NCI-H510A (cell line): ENCODE results near the gene NXPH4.

Experiments
- DNase-seq: peaks from one replicate; lab custom pipeline; 2025; lab: John Stamatoyannopoulos, UW

The NXPH4 gene

GRCh38 chr12:57216014-57216911, at the start of gene NXPH4:
TSS of gene NXPH4 (plus strand) at chr12:57216794. CDS start at chr12:57216970, 176 bp downstream.
- peak; percentile 55 for DNase-seq

GRCh38 chr12:57166971-57167371, 49.6 kb upstream of the NXPH4 start:
- DNase-seq, result no peak

DNA sequence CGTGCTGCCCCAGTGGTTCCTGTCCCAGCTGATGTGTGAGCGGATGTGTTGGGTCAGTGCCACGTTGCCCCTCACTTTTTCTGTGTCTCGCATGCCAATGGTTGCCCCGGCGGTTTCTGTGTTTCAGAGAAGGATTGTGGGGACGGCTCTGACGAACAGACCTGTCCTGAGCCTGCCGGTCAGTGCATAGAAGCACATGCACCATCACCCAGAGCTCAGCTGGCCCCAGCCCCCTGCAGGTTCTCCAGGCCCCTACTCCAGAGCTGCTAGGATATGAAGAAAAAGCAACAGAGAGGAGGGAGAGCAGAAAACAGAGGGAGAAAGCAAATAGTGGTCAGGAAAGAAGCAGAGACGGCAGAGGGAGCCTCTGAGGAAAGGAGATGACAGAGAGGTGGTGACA, 48.5 kb upstream of the NXPH4 start:
- no peak for DNase-seq

DNA sequence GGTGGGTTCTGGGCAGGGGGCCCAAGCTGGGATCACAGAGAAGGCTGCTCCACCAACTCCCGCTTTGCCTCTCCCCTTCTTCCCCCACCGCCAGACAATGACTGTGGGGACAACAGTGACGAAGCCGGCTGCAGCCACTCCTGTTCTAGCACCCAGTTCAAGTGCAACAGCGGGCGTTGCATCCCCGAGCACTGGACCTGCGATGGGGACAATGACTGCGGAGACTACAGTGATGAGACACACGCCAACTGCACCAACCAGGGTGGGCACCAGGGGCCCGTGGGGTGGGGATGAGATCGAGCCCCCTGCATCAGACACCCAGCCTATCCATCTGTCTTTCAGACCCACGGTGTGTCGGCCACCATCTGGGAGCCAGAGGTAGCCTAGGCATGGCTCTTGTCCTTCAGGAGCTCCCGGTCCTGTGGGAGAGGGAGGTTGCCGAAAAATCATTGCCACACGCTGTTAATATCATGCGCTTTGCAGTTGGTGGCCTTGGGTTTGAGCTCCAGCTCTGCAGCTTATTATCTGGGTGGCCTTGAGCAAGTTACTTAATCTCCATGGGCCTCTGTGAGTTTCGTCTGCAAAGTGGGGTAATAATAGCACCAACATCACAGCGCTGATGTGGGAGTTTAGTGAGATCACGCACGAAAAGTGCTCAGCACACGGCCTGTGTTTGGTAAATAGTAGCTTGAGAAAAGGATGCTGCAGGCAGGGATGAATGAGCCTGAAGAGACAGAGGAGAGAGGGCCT, 47.4 kb upstream of the NXPH4 start:
- DNase-seq, result no peak

DNA sequence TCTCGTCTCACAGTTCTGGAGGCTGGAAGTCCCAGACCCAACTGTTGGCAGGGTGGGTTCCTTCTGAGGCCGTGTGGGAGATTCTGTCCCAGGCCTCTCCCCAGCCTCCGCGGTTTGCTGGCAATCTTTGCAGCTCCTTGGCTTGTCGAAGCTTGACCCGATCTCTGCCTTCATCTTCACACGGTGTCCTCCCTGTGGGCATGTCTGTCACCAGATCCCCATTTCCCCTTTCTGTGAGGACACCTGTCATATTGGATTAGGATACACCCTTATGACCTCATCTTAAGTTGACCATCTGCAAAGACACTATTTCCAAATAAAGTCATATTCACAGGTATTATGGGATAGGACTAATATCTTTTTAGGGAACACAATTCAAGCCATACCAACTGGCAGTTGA, 46.6 kb upstream of the NXPH4 start:
- no peak for DNase-seq

DNA sequence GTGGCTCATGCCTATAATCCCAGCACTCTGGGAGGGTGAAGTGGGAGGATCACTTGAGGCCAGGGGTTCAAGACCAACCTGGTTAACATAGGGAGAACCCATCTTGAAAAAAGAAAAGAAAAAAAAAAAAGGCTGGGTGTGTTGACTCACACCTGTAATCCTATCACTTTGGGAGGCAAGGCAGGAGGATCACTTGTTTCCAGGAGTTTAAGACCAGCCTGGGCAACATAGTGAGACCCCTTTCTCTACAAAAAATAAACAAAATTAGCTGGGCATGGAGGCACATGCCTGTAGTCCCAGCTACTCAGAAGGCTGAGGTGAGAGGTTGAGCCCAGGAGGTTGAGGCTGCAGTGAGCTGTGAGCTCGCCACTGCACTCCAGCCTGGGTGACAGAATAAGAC, 46.2 kb upstream of the NXPH4 start:
- DNase-seq, result no peak

- DNase-seq, result no peak
These were observed 45.7 kb upstream of the NXPH4 start for GRCh38 chr12:57170927-57171326.

DNA sequence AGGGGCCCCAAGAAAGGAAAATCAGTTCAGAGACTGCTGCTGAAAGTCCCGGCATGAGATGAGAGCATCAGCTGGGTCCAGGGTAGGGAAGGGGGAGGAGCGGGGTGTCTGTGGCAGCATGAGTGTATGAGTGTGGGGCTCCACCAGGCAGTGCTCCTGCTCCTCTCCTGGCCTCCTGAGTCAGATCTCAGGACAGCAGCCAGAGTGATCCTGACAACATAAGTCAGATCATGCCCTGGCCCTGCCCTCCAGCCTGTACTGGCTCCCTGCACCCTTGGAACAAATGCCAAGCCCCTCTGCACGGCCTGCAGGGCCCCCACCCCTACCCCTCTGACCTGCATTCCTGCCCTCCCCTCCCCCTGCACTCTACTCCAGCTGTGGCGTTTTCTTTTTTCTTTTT, 44.9 kb upstream of the NXPH4 start:
- DNase-seq, result no peak

DNA sequence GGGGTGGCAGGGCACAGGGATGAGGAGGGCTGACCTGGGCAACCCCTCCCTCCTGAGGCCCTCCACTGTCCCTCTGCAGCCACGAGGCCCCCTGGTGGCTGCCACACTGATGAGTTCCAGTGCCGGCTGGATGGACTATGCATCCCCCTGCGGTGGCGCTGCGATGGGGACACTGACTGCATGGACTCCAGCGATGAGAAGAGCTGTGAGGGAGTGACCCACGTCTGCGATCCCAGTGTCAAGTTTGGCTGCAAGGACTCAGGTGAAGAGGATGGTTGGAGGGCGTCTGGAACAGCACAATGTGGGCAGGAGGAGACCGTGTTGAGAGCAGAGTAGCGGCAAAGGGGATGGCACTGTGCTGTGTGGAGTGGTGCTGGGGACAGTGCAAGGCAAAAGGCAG, 43.5 kb upstream of the NXPH4 start:
- DNase-seq, result no peak

GRCh38 chr12:57173683-57174082, 42.9 kb upstream of the NXPH4 start:
- no peak for DNase-seq

DNA sequence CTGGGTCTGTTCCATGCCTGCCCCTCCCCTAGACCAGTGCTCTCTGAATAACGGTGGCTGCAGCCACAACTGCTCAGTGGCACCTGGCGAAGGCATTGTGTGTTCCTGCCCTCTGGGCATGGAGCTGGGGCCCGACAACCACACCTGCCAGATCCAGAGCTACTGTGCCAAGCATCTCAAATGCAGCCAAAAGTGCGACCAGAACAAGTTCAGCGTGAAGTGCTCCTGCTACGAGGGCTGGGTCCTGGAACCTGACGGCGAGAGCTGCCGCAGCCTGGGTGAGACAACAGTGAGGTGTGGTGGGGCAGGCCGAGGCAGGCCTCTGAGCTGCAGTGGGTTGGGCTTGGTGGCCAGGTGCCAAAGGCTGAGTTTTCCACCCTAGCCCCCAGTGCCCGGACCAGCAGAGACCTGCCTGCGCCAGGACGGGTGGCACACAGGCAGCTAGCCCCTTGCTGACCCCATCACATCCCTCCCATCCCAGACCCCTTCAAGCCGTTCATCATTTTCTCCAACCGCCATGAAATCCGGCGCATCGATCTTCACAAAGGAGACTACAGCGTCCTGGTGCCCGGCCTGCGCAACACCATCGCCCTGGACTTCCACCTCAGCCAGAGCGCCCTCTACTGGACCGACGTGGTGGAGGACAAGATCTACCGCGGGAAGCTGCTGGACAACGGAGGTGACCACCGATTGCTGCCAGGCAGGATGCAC, 41.0 kb upstream of the NXPH4 start:
- peak; percentile 74 for DNase-seq

GRCh38 chr12:57176139-57176477, 40.5 kb upstream of the NXPH4 start:
- no peak for DNase-seq

- no peak for DNase-seq
These were observed 39.7 kb upstream of the NXPH4 start for GRCh38 chr12:57176846-57177245.

- no peak for DNase-seq
These were observed 39.2 kb upstream of the NXPH4 start for GRCh38 chr12:57177354-57177753.

- DNase-seq, result no peak
These were observed 38.4 kb upstream of the NXPH4 start for GRCh38 chr12:57178213-57178612.

- DNase-seq, result no peak
These were observed 37.1 kb upstream of the NXPH4 start for GRCh38 chr12:57179331-57180086.

- no peak for DNase-seq
These were observed 36.1 kb upstream of the NXPH4 start for GRCh38 chr12:57180321-57180989.

GRCh38 chr12:57181072-57181471, 35.5 kb upstream of the NXPH4 start:
- DNase-seq, result no peak

GRCh38 chr12:57181561-57182155, 34.9 kb upstream of the NXPH4 start:
- DNase-seq, result no peak

DNA sequence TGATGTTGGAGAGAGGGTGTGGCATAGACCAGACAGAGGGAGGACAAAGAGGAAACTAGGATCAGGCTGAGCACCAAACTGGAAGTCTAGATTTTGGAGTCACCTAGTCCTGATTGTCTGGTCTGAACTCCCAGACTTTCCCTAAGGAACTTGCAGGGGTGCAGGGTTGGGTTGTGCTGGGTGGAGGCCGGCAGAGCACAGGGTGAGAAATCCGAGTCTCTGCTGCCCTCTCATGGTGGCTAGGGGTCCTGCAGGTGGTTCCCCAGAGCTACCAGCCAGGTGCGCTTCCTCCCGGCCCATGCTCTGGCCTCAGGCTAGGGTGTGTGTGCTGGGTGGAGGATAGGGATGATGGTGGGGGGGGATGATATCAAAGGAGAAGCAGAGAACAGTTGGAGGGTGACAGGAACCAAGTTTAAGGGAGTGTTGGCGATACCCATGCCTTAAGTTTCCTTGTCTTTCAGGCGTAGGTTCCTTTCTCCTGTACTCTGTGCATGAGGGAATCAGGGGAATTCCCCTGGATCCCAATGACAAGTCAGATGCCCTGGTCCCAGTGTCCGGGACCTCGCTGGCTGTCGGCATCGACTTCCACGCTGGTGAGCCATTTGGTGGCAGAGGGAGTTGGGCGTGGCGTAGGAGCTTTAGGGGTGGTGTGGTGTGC, 33.5 kb upstream of the NXPH4 start:
- peak; percentile 38 for DNase-seq
